Epidermal melanocyte (primary cell): ENCODE data around the gene VPS8.

Experiments
- DNase-seq: peaks from one replicate; pipeline ENCODE4 v3.0.0; 2011; ENCODE audit warnings: low spot score; ENCODE audit not compliant: insufficient read length

Gene VPS8

DNA sequence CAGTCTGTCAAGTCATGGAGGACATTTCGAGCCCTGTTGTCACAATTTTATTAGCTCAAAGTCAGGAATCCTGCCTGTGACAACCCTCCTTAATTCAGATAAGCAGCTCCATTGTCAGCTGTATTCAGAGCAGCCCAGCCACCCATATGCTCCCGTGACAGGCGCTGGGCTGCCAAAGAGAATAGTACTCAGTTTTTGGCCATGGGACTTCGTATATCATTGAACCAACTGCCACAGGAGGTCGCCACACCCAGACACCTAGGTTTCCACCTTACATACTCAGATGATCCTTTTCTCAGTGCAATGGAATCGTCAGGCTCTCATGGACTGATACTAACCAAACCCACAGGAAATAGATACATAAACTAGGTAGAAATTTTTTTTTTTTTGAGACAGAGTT, 240.7 kb downstream of the VPS8 start:
- no peak for DNase-seq

DNA sequence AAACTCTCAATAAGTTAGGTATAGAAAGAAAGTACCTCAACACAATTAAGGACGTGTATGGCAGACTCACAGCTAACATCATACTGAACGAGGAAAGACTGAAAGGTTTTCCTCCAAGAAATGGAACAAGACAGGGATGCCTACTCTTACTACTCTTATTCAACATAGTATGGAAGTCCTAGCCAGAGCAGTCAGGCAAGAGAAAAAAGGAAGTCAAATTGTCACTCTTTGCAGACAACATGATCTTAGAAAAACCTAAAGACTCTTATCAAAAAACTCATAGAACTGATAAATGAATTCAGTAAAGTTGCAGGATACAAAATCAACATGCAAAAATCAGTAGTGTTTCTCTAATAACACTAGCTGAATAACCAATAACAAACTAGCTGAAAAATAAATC, 244.9 kb downstream of the VPS8 start:
- DNase-seq, result no peak

DNA sequence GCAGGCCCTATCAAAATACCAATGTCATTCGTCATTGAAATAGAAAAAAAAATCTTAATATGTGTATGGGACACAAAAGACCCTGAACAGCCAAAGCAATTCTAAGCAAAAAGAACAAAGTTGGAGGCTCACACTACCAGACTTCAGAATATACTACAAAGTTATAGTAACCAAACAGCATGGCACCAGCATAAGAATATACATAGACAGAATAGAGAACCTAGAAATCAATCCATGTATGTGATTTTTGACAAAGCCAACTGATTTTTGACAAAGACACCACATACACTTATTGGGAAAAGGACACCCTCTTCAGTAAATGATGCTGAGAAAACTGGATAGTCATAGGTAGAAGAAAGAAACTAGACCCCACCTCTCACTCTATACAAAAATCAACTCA, 245.9 kb downstream of the VPS8 start:
- DNase-seq, result no peak

DNA sequence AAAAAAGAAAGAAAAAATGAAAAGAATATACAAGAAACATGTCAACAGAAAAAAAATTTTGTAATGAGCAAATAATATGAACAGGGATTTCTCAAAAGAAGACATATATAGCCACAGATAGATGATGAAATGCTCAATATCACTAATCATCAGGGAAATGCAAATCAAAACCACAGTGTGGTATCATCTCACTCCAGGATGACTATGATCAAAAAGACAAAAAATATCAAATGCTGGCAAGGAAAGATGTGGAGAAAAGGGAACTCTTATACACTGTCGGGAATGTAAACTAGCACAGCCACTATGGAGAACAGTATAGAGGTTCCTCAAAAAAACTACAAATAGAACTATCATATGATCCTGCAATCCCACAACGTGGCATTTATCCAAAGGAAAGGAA, 246.8 kb downstream of the VPS8 start:
- no peak for DNase-seq

DNA sequence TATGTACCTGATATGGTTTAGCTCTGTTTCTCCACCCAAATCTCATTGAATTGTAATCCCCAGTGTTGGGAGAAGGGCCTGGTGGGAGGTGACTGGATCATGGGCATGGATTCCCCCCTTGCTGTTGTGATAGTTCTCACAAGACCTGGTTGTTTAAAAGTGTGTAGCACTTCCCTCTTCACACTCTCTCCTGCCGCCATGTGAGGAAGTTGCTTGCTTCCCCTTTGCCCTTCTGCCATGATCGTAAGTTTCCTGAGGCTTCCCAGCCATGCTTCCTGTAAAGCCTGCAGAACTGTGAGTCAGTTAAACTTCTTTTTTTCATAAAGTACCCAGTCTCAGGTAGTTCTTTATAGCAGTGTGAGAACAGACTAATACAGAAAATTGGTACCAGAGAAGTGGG, 247.8 kb downstream of the VPS8 start:
- DNase-seq, result no peak

DNA sequence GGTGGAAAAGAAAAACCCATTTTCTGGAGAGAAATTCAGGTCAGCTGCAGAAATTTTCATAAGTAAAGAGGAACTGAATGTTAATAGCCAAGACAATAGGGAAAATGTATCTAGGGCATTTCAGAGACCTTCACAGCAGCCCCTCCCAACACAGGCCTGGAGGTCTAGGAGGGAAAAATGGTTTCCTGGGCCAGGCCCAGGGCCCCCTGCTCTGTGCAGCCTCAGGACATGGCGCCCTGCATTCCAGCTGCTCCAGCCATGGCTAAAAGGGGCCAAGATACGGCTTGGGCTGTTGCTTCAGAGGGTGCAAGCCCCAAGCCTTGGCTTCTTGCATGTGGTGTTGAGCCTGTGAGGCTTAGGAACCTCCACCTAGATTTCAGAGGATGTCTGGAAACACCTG, 248.7 kb downstream of the VPS8 start:
- DNase-seq, result no peak

DNA sequence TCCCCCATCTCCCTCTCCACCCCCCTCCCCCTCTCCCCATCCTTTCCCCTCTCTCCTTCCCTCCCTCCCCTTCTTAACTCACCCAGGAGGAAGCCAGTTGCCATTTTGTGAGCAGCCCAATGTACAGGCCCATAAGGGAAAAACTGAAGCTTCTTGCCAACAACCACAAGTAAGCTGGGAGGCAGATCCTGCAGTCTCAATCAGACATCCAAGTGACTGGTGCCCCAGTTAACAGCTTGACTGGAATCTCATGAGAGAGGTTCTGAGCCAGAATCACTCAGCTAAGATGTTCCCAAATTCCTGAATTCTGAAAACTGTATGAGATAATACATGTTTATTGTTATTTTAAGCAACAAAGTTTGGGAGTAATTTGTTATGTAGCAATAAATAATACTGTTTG, 250.2 kb downstream of the VPS8 start:
- no peak for DNase-seq

DNA sequence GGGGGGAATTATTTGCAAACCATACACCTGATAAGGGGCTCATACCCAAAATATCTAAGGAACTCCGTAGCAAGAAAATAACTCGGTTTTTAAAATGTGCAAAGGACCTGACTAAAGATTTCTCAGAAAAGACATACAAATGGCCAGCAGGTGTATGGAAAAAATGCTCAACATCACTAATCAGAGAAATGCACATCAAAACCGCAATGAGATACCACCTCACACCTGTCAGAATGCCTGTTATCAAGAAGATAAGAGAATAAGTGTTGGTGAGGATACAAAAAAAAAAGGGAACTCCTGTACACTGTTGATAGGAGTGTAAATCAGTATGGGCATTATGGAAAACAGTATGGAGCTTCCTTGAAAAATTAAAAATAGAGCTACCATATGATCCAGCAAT, 251.5 kb downstream of the VPS8 start:
- DNase-seq, result no peak

DNA sequence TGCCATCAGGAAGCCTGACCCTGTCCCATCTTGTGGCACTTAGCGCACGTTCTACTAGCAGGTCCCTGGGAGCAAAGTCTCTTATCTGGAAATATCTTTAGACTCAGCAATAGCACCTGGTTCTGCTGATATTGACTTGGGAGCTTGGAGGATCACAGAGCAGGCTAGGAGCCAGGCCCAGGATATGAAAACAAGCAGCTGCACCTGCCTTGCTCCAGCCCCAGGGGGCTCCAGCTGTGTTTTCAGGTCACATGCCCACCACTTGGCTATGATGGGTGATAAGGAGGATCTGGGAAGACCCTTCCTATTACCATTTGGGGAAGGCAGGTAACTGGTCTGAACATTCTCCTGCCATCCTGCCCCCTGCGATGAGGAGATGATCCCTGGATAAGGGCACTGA, 253.1 kb downstream of the VPS8 start:
- no peak for DNase-seq

DNA sequence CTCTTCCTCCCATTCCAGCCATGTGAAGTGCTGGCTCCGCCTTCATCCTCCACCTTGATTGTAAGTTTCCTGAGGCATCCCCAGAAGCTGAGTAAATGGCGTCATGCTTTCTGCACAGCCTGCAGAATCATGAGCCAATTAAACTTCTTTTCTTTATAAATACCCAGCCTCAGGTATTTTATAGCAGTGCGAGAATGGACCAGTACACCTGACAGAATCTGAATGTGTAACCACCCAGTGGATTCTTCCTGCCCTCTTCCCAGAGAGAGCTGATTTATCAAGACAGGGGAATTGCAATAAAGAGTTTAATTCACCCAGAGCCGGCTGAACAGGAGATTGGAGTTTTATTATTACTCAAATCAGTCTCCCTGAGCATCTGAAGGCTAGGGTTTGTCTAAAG, 254.3 kb downstream of the VPS8 start:
- no peak for DNase-seq

DNA sequence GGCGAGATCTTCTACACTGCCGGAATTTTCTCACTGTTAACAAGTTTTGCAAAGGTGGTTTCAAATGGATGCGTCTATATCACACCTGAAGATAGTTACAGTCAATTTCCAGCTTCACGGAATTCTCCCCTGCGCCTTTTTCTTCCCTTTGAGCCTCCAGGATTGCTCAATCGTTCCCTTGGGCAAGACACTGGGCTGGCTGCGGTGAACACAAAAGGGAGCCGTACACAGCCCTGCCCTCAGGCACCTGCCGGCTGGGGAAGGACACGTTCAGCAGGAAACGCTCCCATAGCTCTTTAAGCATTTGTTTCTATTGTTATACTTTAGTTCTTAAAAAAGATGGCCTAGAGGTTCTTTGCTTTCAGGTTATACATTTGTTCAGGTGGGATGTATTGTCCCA, 255.2 kb downstream of the VPS8 start:
- no peak for DNase-seq

DNA sequence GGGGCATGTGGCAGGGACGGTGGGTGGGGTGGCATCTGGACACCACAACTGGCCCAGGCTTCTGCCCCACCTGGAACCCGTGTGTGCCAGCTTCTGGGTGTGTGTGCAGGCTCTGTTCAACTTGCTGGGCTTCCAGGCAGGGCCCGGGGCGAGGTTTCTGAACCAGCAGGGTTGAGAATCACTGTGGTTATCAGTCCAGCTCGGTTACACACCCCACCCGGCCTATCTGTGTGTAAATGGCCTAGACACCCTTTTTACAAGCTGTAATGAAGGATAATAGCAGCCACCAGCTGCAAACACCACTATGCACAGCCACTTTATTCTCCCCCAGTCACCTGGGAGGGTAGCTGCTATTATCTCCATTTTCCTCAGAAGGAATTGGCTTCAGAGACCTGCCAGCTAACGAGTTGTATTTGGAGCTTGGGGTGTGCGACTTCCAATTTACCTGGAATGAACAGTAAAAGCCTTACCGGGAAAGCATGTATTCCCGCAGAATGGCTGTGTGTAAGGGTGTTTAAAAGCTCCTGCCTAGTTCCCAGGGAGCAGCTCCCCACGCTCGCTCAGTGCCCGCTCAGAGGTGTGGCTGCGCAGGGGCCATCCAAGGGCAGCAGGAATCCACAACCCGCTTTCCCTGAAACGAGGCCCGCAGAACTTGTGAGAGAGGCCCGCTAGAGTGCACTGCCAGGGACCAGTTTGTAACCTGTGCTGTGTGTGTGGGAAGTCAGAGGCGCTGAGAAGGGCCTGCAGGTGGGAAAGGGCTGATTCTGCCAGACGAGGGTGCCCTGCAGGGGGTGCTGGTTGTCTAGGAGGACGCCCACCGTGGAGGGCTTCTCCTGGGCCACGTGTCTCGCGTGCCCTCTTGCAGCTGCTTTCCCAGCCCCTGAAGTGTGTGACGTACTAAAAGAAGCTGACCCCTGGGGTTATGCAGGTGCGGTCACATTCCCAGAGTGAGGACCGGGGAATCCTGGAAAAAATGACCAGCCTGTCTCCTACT, 257.4 kb downstream of the VPS8 start:
- no peak for DNase-seq

DNA sequence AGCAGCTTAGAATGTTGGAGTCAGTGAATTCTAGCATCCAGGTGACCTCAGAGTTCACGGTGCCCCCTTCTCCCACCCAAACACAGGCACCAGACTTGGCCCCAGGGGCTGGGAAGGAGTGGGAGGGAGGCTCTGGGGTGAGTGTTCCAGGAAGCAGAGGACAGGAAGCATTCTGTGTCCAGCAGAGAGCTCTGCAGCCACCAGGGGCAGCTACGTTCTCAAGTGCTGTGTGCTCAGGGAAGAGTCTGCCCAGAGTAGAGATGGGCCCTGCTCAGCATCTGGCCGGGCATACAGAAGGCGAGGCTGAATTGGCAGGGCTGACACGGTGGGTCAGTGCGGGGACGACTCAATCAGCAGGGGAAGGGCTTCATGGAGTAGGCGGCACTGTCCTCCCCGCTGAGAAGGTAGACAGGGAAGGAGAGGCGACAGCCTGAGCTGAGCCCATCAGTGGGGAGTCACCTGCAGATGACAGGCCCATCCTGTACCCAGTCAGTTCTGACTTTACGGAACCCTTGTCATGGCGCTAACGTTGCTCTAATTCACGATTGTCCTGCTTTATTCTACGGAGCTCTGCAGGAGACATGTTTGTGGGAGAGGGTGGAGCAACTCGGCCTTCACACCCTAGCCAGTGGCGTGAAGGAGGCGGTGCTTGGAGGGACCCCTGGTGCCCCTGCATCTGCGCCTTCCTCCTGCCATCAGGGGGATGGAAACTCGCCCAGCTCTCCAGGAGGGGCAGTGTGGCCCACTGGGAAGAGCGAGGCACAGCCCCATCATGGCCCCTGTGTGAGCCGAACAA, 258.7 kb downstream of the VPS8 start:
- peak; percentile 36 for DNase-seq

DNA sequence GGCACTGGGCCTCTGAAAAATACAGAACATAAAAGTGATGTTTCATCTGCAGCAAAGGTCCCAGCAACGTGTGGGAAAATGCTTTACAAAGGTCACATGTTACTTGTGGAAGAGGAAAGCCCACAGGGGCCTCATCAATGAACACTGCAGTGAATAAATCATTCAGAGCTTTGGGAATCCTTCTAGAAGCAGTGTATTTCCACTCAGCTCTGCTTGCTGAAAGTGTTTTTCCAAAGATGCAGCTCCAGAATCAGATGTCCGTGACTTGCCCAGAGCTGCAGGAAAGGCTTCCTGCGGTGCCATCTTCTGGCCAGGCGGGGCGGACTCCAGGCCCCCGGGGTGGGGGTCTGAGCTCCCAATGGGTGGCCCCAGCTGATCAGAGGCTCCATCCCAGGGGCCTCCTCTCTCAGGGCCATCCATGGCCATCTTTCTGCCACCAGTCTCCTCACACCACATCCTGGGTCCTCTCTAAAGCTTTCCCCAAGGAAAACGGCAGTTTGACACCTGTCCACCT, 259.4 kb downstream of the VPS8 start:
- DNase-seq, result no peak

DNA sequence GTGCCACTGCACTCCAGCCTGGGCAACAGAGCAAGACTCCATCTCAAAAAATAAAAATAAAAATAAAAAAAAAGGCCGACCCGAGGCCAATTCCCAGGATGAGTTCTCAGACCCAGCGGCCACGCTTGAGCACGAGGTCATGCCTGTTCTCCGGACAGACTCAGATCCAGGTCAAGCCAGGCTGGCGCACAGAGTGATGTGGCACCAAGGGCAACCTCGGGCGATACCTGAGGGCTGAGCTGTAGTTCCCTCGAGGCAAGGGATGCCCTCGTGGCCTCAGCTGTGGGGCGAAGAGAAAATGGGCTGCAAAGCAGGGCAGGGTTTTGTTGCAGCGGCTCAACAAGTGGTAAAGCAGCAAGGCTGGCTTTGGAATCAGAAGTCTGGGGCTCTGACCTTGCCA, 263.6 kb downstream of the VPS8 start:
- DNase-seq, result no peak

DNA sequence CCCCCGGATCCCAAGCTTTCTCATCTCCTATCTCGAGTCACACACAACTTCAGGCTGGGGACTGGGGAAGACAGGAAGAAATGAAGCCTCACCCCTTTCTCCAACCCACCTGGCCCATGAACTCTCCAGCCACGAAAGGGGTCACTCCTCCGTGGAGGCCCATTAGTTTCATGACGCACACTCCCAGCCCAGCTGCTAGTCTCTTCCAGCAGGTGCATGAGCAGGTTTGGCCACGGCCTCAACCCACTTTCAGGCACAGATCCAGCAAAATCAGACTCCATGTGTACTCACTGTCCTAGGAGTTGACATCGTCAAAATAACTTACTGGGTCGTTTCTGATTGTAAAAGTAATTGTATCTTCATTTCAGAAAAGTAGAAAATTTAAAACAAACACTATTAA, 264.3 kb downstream of the VPS8 start:
- DNase-seq, result no peak

DNA sequence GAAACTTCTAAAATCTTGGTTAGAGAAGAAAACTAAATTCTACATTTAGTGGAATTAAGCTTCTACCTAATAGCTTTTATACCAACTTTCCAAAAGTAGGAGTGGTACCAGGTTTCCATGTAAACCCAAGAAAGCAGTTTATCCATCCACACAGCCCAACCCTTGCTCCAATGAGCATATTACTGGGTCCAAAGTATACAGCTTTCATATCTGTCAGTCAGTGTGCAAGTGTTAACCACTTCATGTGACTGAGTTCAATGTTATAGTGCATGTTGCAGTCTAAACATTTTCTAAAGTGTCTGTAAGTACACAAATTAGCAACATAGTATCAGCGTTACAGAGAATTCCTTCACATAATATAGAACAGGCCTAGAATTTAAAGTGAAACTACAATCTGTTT, 267.7 kb downstream of the VPS8 start:
- no peak for DNase-seq

DNA sequence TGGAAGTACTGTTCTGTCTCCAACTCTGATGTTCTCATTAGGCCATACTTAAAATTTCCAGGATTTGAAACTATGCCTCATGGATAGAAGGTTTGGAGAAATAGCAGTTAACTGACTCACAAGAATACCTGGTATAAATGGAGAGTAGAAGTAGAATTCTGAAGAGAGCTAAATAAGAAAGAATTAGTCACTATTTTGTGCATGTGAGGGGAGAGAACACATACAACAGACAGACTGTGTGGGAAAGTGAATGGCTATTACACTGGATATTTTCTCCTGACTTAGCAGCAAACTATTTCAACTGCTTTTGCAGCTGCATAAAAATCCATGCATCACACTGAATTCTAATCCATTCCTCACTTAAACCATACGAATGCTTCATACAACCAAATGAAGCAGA, 269.6 kb downstream of the VPS8 start:
- DNase-seq, result no peak

DNA sequence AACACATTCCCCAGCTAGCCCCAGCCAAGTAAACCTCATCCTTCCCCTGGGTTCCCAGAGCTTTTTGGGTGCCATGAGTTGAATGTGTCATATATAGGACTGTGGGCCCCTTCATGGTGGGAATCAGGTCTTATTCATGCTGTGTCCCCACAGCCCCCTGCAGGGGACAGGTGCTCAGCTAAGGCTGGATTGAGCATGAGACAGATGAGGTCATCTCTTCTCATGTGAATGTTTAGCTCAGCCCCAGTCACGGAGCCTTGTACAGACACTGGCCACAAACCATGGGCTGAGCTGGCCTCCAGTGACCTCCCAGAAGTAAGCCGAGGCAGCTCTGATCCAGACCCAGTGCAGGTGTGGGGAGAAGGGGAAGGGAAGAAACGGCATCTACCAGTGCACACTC, 270.2 kb downstream of the VPS8 start:
- no peak for DNase-seq

DNA sequence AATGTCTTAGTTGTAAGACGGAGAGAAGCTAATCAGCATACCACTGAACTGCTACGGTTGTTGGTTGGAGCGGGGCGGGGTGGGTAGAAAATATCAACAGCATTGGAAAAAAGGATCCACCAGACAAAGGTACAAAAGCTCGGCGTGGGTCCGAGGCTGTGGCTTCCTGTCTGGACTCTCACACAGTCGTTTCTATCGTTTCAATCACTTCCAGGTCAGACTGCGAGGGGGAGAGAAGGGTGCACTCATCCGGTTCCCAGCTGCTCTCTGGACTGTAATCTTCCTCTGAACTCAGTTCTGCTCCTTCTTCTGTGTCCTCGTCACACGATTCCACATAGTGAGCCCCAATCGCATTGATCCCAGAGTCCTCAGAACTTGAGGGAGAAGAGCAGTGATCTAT, 270.9 kb downstream of the VPS8 start:
- no peak for DNase-seq

DNA sequence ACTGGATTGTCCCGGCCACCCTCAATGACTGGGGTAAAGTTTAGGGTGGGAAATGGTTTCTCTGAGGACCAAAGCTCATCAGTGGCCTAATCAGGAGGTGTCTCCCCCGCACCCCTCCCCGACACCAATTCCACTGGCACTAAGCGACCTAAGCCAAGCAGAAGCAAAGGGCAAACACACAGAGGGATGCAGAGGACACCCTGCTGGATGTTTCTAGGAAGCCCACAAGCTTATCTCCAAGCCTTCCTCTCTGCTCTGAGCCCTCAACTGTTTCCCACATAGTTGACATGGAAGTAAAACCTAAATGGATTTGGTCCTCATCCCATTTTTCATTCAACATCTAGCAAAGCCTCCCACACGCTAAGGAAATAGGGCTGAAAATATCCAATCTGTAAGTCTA, 272.4 kb downstream of the VPS8 start:
- DNase-seq, result no peak

DNA sequence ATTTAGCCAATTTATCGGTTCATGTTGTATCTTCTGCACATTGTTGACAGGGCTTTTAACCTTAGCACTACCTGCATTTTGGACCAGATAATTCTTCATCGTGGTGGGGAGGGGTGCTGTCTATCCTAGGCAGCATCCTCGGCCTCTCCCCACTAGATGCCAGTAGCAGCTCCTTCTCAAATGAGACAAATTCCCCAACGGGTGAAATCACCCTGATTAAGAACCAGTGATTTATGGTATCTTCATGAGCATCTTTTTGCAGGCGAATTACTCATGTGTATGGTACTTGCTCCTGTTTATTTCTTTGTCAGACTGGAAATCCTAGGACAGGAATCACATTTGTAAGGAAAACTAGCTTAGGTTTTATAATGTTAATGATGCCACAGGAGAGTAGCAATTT, 272.9 kb downstream of the VPS8 start:
- DNase-seq, result no peak
